ENCODE data around the gene CLCN1. TPM values are rescaled to one million over a fixed set of nuclear protein-coding genes. Genes with fewer than 3 reads are reported as not detected.
A peak's percentile ranks its signal among the peaks of the same experiment; 100 is the strongest.

CLCN1 gene
- total RNA-seq, 2 donors from 2014 or later = not detected

DNA sequence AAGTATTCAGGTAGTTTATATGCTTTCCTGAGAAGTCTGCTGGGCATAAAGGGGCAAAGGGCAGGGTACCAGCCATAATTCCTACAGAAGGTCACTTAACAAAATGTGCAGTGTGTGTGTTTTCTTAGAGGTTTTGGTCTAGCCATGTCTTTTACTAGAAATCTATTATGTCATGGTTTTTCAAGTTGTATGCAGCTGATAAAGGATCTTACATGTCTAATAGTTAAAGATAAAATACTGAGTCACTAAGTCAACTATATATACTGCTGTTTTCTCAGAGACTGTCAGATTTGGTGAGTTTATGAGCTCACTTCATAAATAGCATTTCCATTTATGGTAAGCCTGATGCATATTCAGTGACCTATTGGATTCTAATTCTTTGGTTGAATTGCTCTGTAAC is 20.0 kb upstream of the CLCN1 start:
- Histone ChIP-seq H3K4me1 (peaks cover 0 to 29% of the 10 kb centered on the region in 2 donors), H3K27ac (no peak overlapping the region)

DNA sequence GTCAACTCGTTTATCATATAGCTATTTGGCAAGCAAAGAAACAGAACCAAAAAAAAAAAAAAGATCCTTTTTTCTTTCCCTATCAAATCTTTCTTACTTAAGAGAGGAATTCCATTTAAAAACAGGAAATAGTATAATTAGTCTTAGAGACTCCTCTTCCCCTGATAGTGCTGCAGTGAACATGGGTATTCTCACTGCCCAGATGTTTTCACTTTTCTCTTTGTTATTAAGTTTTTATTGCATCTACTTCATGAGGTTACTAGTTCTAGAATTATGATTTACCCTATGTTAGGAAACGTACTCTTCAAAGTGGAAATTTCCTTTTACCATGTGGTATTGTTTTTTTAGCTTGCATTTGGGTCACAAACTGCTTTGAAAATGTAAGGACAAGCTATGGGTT is 19.2 kb upstream of the CLCN1 start:
- TF ChIP-seq, protein P1, sequence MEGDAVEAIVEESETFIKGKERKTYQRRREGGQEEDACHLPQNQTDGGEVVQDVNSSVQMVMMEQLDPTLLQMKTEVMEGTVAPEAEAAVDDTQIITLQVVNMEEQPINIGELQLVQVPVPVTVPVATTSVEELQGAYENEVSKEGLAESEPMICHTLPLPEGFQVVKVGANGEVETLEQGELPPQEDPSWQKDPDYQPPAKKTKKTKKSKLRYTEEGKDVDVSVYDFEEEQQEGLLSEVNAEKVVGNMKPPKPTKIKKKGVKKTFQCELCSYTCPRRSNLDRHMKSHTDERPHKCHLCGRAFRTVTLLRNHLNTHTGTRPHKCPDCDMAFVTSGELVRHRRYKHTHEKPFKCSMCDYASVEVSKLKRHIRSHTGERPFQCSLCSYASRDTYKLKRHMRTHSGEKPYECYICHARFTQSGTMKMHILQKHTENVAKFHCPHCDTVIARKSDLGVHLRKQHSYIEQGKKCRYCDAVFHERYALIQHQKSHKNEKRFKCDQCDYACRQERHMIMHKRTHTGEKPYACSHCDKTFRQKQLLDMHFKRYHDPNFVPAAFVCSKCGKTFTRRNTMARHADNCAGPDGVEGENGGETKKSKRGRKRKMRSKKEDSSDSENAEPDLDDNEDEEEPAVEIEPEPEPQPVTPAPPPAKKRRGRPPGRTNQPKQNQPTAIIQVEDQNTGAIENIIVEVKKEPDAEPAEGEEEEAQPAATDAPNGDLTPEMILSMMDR (IDR thresholded peaks at IDR 0.05) = no peak
- Histone ChIP-seq H3K27me3 (no peaks in the 10 kb centered on the region), H3K36me3 (peaks cover 90% of the 10 kb centered on the region), H3K4me1 (peaks cover 0 to 24% of the 10 kb centered on the region in 2 donors), H3K27ac (no peak overlapping the region), H3K4me3 (no peak overlapping the region), H3K9me3 (no peaks in the 10 kb centered on the region)
- no peak for DNase-seq (ENCODE audit: low spot score)

More for the DNA sequence above, 20.0 kb upstream of the CLCN1 start:
- H3K9me3 ChIP-seq = no peaks in the 10 kb centered on the region
- no peaks in the 10 kb centered on the region for H3K27me3 ChIP-seq
- H3K36me3 ChIP-seq = peaks cover 82% of the 10 kb centered on the region
- DNase-seq (ENCODE audit: low spot score) = no peak
- no peak overlapping the region for H3K4me3 ChIP-seq
- TF ChIP-seq, protein P1 (IDR thresholded peaks at IDR 0.05) = no peak

DNA sequence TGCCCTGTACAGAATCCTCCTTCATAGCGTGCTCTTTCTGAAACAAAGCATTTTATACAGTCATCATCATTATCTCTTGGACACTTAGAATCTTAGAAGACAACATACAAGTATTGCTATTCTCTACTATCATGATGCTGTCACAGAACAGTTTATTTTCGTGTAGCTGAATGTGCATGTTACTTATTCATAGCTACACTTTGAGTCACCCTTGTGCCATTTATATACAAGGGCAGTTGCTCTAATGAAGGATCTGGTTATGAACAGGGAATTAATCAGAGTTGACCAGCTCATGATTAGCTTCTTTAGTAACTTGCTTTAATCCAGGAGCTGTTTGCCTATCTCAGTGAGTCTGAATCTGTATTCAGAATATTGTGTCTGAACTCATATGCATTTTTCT is 16.6 kb upstream of the CLCN1 start:
- peaks cover 91% of the 10 kb centered on the region for H3K36me3 ChIP-seq
- H3K27ac ChIP-seq = peak overlapping the region in 1 of 2 donors; percentile 4
- no peak overlapping the region for H3K4me3 ChIP-seq
- no peaks in the 10 kb centered on the region for H3K27me3 ChIP-seq
- no peak for DNase-seq (ENCODE audit: low spot score)
- no peaks in the 10 kb centered on the region for H3K9me3 ChIP-seq
- peaks cover 0 to 24% of the 10 kb centered on the region in 2 donors for H3K4me1 ChIP-seq
- TF ChIP-seq, protein P1 (IDR thresholded peaks at IDR 0.05) = no peak

DNA sequence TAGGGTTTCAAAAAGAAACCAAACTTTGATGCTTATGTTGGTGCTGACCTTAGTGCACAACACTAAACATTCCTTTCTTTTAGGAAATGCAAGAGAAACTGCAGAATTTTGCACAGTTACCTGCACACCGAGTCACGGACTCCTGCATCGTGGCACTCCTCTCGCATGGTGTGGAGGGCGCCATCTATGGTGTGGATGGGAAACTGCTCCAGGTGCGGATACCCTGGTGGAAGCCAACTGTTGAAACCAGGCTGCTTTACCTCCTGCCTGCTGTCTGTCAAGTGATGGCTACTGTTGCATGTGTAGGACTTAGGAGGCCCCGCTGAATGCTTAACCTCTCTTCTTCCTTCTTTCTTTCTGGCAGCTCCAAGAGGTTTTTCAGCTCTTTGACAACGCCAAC is 16.1 kb upstream of the CLCN1 start:
- peak overlapping the region in 1 of 2 donors; percentile 4 for H3K27ac ChIP-seq
- peaks cover 0 to 24% of the 10 kb centered on the region in 2 donors for H3K4me1 ChIP-seq
- H3K27me3 ChIP-seq = no peaks in the 10 kb centered on the region
- peaks cover 91% of the 10 kb centered on the region for H3K36me3 ChIP-seq
- TF ChIP-seq, protein P1 (IDR thresholded peaks at IDR 0.05) = peak; percentile 36 to 63
- no peak for DNase-seq (ENCODE audit: low spot score)
- H3K9me3 ChIP-seq = no peaks in the 10 kb centered on the region
- H3K4me3 ChIP-seq = no peak overlapping the region

DNA sequence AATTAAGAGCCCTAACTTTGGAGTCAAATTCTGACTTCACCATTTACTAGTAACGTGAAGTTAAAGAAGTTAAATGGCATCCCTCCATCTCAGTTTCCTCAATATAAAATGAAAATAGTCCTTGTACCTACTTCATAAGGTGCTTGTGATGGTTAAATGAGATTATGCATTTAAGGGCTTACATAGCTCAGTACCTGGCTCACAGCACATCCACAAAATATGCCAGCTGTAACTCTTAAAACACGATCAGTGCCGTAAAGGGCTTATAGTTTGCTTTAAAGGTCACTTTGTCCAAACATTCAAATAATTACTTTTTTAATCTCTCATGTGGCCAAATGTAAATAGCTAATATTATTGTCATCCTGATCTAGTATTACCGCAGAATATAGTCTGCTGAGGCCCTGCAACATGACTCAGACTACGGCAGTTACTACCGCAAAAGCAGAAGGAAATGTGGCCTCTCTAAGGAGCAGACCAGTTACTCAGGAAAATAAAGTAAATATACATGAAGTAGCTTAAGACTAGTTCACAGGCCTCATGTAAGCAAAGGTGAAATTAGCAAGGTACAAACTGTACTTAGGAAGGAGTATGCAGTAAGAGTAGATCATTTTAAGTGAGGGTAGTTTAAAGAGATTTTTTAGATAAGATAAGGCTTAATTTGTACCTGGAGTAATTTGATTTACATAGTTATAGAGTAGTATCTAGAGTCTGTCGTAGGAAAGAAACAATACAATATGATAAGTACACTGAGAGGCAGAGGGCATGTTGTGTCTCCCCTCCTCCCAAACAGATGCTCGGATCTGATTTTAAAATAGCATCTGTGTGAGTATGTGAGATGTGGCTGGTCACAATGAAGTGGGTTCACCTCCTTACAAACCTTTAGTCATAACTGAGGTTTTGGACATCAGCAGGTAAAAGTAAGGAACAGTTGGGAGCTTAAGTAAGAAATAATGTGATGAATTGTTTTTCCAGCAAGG is 14.7 kb upstream of the CLCN1 start:
- no peak for DNase-seq (ENCODE audit: low spot score)
- TF ChIP-seq, protein P1 (IDR thresholded peaks at IDR 0.05) = no peak
- Histone ChIP-seq H3K4me1 (peaks cover 0 to 21% of the 10 kb centered on the region in 2 donors), H3K27me3 (no peaks in the 10 kb centered on the region), H3K27ac (no peak overlapping the region), H3K36me3 (peaks cover 91% of the 10 kb centered on the region), H3K9me3 (no peaks in the 10 kb centered on the region), H3K4me3 (no peak overlapping the region)
